IMR-90 (cell line): Measurements from ENCODE around the gene PRKCE. TPM values are rescaled to one million over a fixed set of nuclear protein-coding genes. Genes with fewer than 3 reads are reported as not detected.

Experiments used
- ATAC-seq: fragments of 200-7000 bp; cut with Tn5 transposase; 2 replicates; pipeline ENCODE4 v1.9.1; 2020; ENCODE audit warnings: low read depth, mild to moderate bottlenecking, moderate library complexity
- BruUV-seq: library from RNA; stranded (reverse); fragments of 400-500 nt; replicated peaks from 2 replicates; lab custom pipeline; 2021; lab: Mats Ljungman, UMichigan
- CTCF ChIA-PET: fragments of 300-600 bp; formaldehyde crosslinking; extraction: SDS; loops from one replicate; lab custom pipeline; 2021; ENCODE audit warnings: antibody characterized with exemption; lab: Yijun Ruan, JAX
- POLR2A ChIA-PET: fragments of 300-600 bp; sonication (Branson Sonifier 250); formaldehyde crosslinking; loops from one replicate; lab custom pipeline; 2022; ENCODE audit warnings: antibody characterized with exemption; ENCODE audit not compliant: unreplicated experiment; lab: Charles Lee
- DNase-seq: peaks from one replicate; pipeline ENCODE4 v3.0.0; 2013
- H2AFZ ChIP-seq: replicated peaks from 2 replicates; pipeline ENCODE3; 2013; ENCODE audit warnings: low read length, mild to moderate bottlenecking; ENCODE audit not compliant: poor library complexity
- H2AK5ac ChIP-seq: 2 replicates; pipeline ENCODE4 v1.6.1; 2013; ENCODE audit warnings: low read depth, low read length, inconsistent platforms
- H2AK9ac ChIP-seq: replicated peaks from 2 replicates; pipeline ENCODE3; 2013; ENCODE audit warnings: mild to moderate bottlenecking, low read depth, low read length, moderate library complexity; ENCODE audit not compliant: poor library complexity
- H2BK120ac ChIP-seq: 2 replicates; pipeline ENCODE4 v1.6.1; 2013; ENCODE audit warnings: low read depth, low read length, inconsistent platforms
- H2BK15ac ChIP-seq: 3 replicates; pipeline ENCODE4 v1.6.1; 2013; ENCODE audit warnings: low read depth, low read length, inconsistent platforms
- H2BK20ac ChIP-seq: 2 replicates; pipeline ENCODE4 v1.6.1; 2013; ENCODE audit warnings: low read depth, mild to moderate bottlenecking, inconsistent platforms, low read length, moderate library complexity
- H2BK5ac ChIP-seq: 2 replicates; pipeline ENCODE4 v1.6.1; 2013; ENCODE audit warnings: mild to moderate bottlenecking, low read depth, low read length, inconsistent platforms; ENCODE audit not compliant: poor library complexity, severe bottlenecking
- H3K14ac ChIP-seq: replicated peaks from 2 replicates; pipeline ENCODE4 v1.6.1; 2013; ENCODE audit warnings: low read depth, low read length, inconsistent platforms
- H3K18ac ChIP-seq: 2 replicates; pipeline ENCODE4 v1.6.1; 2013; ENCODE audit warnings: low read depth, low read length, control low read depth
- H3K23ac ChIP-seq: 2 replicates; pipeline ENCODE4 v1.6.1; 2013; ENCODE audit warnings: low read depth, low read length, inconsistent platforms
- H3K27ac ChIP-seq: 2 replicates; pipeline ENCODE4 v1.5.1; 2013; ENCODE audit warnings: mild to moderate bottlenecking, control low read depth, low read length; ENCODE audit not compliant: insufficient read depth
- H3K27me3 ChIP-seq: 2 replicates; pipeline ENCODE4 v1.6.1; 2013; ENCODE audit warnings: low read length; ENCODE audit not compliant: control insufficient read depth, insufficient read depth
- H3K36me3 ChIP-seq: 2 replicates; pipeline ENCODE4 v1.6.1; 2013; ENCODE audit warnings: low read length, mixed read lengths; ENCODE audit not compliant: control insufficient read depth, insufficient read depth
- H3K4ac ChIP-seq: 2 replicates; pipeline ENCODE4 v1.6.1; 2013; ENCODE audit warnings: low read depth, low read length, inconsistent platforms
- H3K4me1 ChIP-seq: 2 replicates; pipeline ENCODE4 v1.6.1; 2013; ENCODE audit warnings: low read length, mixed read lengths; ENCODE audit not compliant: control insufficient read depth, insufficient read depth
- H3K4me2 ChIP-seq: 2 replicates; pipeline ENCODE4 v1.6.1; 2013; ENCODE audit warnings: low read depth, mild to moderate bottlenecking, control low read depth, low read length, moderate library complexity
- H3K4me3 ChIP-seq: 2 replicates; pipeline ENCODE4 v1.5.1; 2013; ENCODE audit warnings: low read depth, mild to moderate bottlenecking, control low read depth, low read length, moderate library complexity; ENCODE audit not compliant: insufficient read depth
- H3K56ac ChIP-seq: 2 replicates; pipeline ENCODE4 v1.6.1; 2013; ENCODE audit warnings: low read length, inconsistent platforms; ENCODE audit not compliant: insufficient read depth; ENCODE audit errors: extremely low read depth
- H3K79me1 ChIP-seq, 2 experiments: 2 replicates each; pipeline ENCODE4 v1.6.1; 2013; ENCODE audit warnings: low read length in 2 of 2, inconsistent platforms in 1 of 2, low read depth in 1 of 2
- H3K9ac ChIP-seq: 2 replicates; pipeline ENCODE4 v1.6.1; 2013; ENCODE audit warnings: low read depth, low read length, control low read depth
- H3K9me1 ChIP-seq: 2 replicates; pipeline ENCODE4 v1.6.1; 2013; ENCODE audit warnings: low read length, inconsistent platforms; ENCODE audit not compliant: insufficient read depth
- H3K9me3 ChIP-seq: 2 replicates; pipeline ENCODE4 v1.6.1; 2013; ENCODE audit warnings: low read length; ENCODE audit not compliant: control insufficient read depth, insufficient read depth
- H4K20me1 ChIP-seq: 2 replicates; pipeline ENCODE4 v1.6.1; 2013; ENCODE audit warnings: low read length, inconsistent platforms; ENCODE audit not compliant: insufficient read depth
- H4K5ac ChIP-seq: 2 replicates; pipeline ENCODE4 v1.6.1; 2013; ENCODE audit warnings: mild to moderate bottlenecking, low read depth, low read length, control low read depth
- H4K8ac ChIP-seq, 2 experiments: 2 replicates each; pipeline ENCODE4 v1.6.1; 2013; ENCODE audit warnings: low read depth in 2 of 2, low read length in 2 of 2, control low read depth in 1 of 2, inconsistent platforms in 1 of 2
- H4K91ac ChIP-seq: 2 replicates; pipeline ENCODE4 v1.6.1; 2013; ENCODE audit warnings: low read depth, low read length, inconsistent platforms; ENCODE audit not compliant: insufficient read depth
- BHLHE40 ChIP-seq: fragments of 150-350 bp; IDR thresholded peaks from 2 replicates; pipeline ENCODE4 v1.6.1; 2016; ENCODE audit warnings: mild to moderate bottlenecking, low read depth, low read length
- CEBPB ChIP-seq: IDR thresholded peaks from 2 replicates; pipeline ENCODE4 v1.6.1; 2012; ENCODE audit warnings: low read depth, low read length, improper control_type of control experiment
- CHD1 ChIP-seq: IDR thresholded peaks from 2 replicates; pipeline ENCODE4 v1.6.1; 2012; ENCODE audit warnings: low read depth, low read length, improper control_type of control experiment
- FOS ChIP-seq: fragments of 150-350 bp; IDR thresholded peaks from 2 replicates; pipeline ENCODE4 v1.6.1; 2016; ENCODE audit warnings: low read depth, low read length
- MAZ ChIP-seq: IDR thresholded peaks from 2 replicates; pipeline ENCODE4 v1.6.1; 2012; ENCODE audit warnings: low read depth, mild to moderate bottlenecking, low read length, improper control_type of control experiment, moderate library complexity, borderline replicate concordance
- MXI1 ChIP-seq: IDR thresholded peaks from 2 replicates; pipeline ENCODE4 v1.6.1; 2012; ENCODE audit warnings: low read depth, mild to moderate bottlenecking, low read length, moderate library complexity, borderline replicate concordance
- NFE2L2 ChIP-seq: fragments of 150-350 bp; IDR thresholded peaks from 2 replicates; pipeline ENCODE4 v1.6.1; 2016; ENCODE audit warnings: low read depth, mild to moderate bottlenecking, low read length
- POLR2A ChIP-seq: IDR thresholded peaks from 2 replicates; pipeline ENCODE4 v1.6.1; 2012; ENCODE audit warnings: mild to moderate bottlenecking, low read depth, low read length
- RAD21 ChIP-seq: IDR thresholded peaks from 2 replicates; pipeline ENCODE4 v1.6.1; 2012; ENCODE audit warnings: low read length, improper control_type of control experiment
- RCOR1 ChIP-seq: IDR thresholded peaks from 2 replicates; pipeline ENCODE4 v1.6.1; 2012; ENCODE audit warnings: mild to moderate bottlenecking, low read length, improper control_type of control experiment; ENCODE audit not compliant: insufficient replicate concordance
- RFX5 ChIP-seq: IDR thresholded peaks from 2 replicates; pipeline ENCODE4 v1.8.0; 2012; ENCODE audit warnings: low read depth, mild to moderate bottlenecking, low read length, moderate library complexity
- SMC3 ChIP-seq: fragments of 150-350 bp; IDR thresholded peaks from 2 replicates; pipeline ENCODE4 v1.6.1; 2016; ENCODE audit warnings: low read depth, mild to moderate bottlenecking, antibody characterized with exemption, low read length, moderate library complexity
- WGBS, 2 experiments: methylation state at CpG; one replicate each; pipeline versions ENCODE4 v1.1.5 to v1.1.7; 2013; ENCODE audit warnings: missing lambda C conversion rate in 2 of 2; ENCODE audit not compliant: insufficient read length in 1 of 2; ENCODE audit errors: extremely low coverage in 2 of 2; 5-methylcytosine and 5-hydroxymethylcytosine counted together
- dilution Hi-C: fragments of 300-500 bp; cut with HindIII; formaldehyde crosslinking; loops from one replicate; pipeline ENCODE4 v1.14.3; 2018; ENCODE audit warnings: low sequenced_read_pairs; ENCODE audit not compliant: unreplicated experiment
- in situ Hi-C: fragments of 300-500 bp; cut with MboI; formaldehyde crosslinking; loops from 3 replicates; pipeline ENCODE4 v1.14.3; 2019; ENCODE audit warnings: low sequenced_read_pairs, inconsistent platforms, mixed read lengths
- intact Hi-C: fragments of 100-400 bp; cut with micrococcal nuclease; formaldehyde crosslinking; loops from 2 replicates; pipeline ENCODE4 v1.10.0; 2022
- polyA plus RNA-seq, 3 experiments: library from polyadenylated mRNA; depleted of rRNA; stranded (reverse); fragments of >200 nt; gene quantifications; 2 replicates each; pipeline ENCODE4 v1.2.3, GENCODE V29; 2012; ENCODE audit warnings: low replicate concordance in 1 of 3
- total RNA-seq: library from RNA; depleted of rRNA; stranded (reverse); fragments of >200 nt; gene quantifications from 2 replicates; pipeline ENCODE4 v1.2.3, GENCODE V29; 2012
- TF ChIP-seq, protein P1 (sequence below): fragments of 150-350 bp; IDR thresholded peaks from 2 replicates; pipeline ENCODE4 v1.6.1; 2017; ENCODE audit warnings: mild to moderate bottlenecking, antibody characterized with exemption, low read length, low read depth
- TF ChIP-seq, protein P2 (sequence below): fragments of 150-350 bp; IDR thresholded peaks from 2 replicates; pipeline ENCODE4 v1.6.1; 2016; ENCODE audit warnings: low read depth, mild to moderate bottlenecking, low read length, moderate library complexity, borderline replicate concordance
- TF ChIP-seq, protein P3 (sequence below): conservative IDR thresholded peaks from 2 replicates; pipeline ENCODE4 v1.5.1; 2012; ENCODE audit warnings: mild to moderate bottlenecking, low read depth, low read length, improper control_type of control experiment

Gene PRKCE
- total and polyA plus RNA-seq, 2 of the 4 experiments (the other 2 are of a cell fraction): 8.1 to 32.4 TPM

DNA sequence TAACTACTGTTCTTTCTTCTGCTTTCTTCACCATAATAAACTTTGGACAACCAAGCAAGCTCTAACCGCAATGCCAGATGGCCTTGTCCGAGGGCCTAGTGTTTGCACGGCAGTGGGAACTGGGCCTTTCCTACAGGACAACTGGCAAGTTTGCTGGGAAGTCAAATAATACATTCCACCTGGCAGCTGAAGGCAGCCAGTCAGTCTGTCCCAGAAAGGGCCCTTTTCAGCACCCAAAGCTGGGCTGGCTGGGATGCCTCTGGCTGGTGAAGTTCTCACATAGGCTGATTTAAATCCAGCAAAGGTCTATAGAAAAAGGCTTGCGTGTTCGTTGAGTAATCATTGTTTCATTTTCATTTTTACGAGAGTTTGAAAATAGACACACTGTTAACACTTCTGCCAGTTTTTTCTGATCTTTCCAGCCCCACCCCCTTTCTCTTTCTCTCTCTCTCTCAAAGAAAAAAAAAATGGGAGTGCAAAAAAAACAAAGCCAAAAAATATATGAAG is 535.7 kb downstream of the PRKCE start:
- Histone ChIP-seq H3K14ac (peak overlapping the region; percentile 67), H3K36me3 (peaks cover 6% of the 10 kb centered on the region; the same call in 1 of the 2 replicates), H3K9me3 (no peaks in the 10 kb centered on the region), H3K27me3 (no peaks in the 10 kb centered on the region), H3K56ac (peak overlapping the region; percentile 43; the same call in 1 of the 2 replicates), H2BK15ac (peak overlapping the region; percentile 27; the same call in 1 of the 3 replicates), H3K79me1 (no peaks in the 10 kb centered on the region), H3K4me1 (peaks cover 2% of the 10 kb centered on the region; the same call in 1 of the 2 replicates), H3K23ac (0 out of 2 replicates have a peak overlapping the region, but pooled peaks have one; percentile 1), H3K9me1 (peaks cover 9% of the 10 kb centered on the region; the same call in 1 of the 2 replicates), H4K20me1 (no peaks in the 10 kb centered on the region), H3K4ac (peak overlapping the region; percentile 65; the same call in 1 of the 2 replicates), H4K8ac (peak overlapping the region in 1 of 2 experiments; percentile 31; a peak in 1 of 4 replicates), H4K91ac (no peak overlapping the region; the same call in 1 of the 2 replicates), H2AK9ac (peak overlapping the region; percentile 3), H2BK120ac (peak overlapping the region; percentile 41), H2AFZ (peak overlapping the region; percentile 60), H3K9ac (peak overlapping the region; percentile 33), H3K4me2 (peak overlapping the region; percentile 16), H2BK5ac (peak overlapping the region; percentile 0), H2AK5ac (peak overlapping the region; percentile 31), H3K27ac (peak overlapping the region; percentile 56; the same call in 1 of the 2 replicates), H2BK20ac (peak overlapping the region; percentile 3; the same call in 1 of the 2 replicates), H3K4me3 (no peak overlapping the region), H3K18ac (0 out of 2 replicates have a peak overlapping the region, but pooled peaks have one; percentile 3), H4K5ac (no peak overlapping the region)
- dilution Hi-C loops: no loop called here
- POLR2A ChIA-PET: no interaction called here
- BruUV-seq: no TSS peak
- 57% methylated on average over 5 of the region's 6 CpGs; no CpG with 5 or more reads in 1 of the 2 experiments for WGBS, 2 experiments
- intact Hi-C loops: no loop called here
- DNase-seq: peak; percentile 71
- in situ Hi-C loops: no loop called here
- peak; percentile 63 for ATAC-seq
- CTCF ChIA-PET: no interaction called here
- TF ChIP-seq NFE2L2: no peak
- TF ChIP-seq RFX5: no peak
- TF ChIP-seq, protein P1, sequence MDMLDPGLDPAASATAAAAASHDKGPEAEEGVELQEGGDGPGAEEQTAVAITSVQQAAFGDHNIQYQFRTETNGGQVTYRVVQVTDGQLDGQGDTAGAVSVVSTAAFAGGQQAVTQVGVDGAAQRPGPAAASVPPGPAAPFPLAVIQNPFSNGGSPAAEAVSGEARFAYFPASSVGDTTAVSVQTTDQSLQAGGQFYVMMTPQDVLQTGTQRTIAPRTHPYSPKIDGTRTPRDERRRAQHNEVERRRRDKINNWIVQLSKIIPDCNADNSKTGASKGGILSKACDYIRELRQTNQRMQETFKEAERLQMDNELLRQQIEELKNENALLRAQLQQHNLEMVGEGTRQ: no peak
- TF ChIP-seq, protein P2, sequence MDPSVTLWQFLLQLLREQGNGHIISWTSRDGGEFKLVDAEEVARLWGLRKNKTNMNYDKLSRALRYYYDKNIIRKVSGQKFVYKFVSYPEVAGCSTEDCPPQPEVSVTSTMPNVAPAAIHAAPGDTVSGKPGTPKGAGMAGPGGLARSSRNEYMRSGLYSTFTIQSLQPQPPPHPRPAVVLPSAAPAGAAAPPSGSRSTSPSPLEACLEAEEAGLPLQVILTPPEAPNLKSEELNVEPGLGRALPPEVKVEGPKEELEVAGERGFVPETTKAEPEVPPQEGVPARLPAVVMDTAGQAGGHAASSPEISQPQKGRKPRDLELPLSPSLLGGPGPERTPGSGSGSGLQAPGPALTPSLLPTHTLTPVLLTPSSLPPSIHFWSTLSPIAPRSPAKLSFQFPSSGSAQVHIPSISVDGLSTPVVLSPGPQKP: no peak
- TF ChIP-seq POLR2A: no peak
- no peak for TF ChIP-seq BHLHE40
- TF ChIP-seq RCOR1: no peak
- TF ChIP-seq, protein P3, sequence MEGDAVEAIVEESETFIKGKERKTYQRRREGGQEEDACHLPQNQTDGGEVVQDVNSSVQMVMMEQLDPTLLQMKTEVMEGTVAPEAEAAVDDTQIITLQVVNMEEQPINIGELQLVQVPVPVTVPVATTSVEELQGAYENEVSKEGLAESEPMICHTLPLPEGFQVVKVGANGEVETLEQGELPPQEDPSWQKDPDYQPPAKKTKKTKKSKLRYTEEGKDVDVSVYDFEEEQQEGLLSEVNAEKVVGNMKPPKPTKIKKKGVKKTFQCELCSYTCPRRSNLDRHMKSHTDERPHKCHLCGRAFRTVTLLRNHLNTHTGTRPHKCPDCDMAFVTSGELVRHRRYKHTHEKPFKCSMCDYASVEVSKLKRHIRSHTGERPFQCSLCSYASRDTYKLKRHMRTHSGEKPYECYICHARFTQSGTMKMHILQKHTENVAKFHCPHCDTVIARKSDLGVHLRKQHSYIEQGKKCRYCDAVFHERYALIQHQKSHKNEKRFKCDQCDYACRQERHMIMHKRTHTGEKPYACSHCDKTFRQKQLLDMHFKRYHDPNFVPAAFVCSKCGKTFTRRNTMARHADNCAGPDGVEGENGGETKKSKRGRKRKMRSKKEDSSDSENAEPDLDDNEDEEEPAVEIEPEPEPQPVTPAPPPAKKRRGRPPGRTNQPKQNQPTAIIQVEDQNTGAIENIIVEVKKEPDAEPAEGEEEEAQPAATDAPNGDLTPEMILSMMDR: no peak
- TF ChIP-seq MXI1: no peak
- TF ChIP-seq RAD21: no peak
- TF ChIP-seq FOS: no peak
- TF ChIP-seq SMC3: no peak
- TF ChIP-seq MAZ: no peak
- no peak for TF ChIP-seq CEBPB
- no peak for TF ChIP-seq CHD1
